ENCODE measurements around the gene AQP12A. TPM values are rescaled to one million over a fixed set of nuclear protein-coding genes. Genes with fewer than 3 reads are reported as not detected.

The AQP12A gene
- total RNA-seq, 1 experiment from 2014 or later: not detected

GRCh38 chr2:240687741-240688552, 3.7 kb upstream of the AQP12A start:
- TF ChIP-seq TCF7L2 (IDR thresholded peaks at IDR 0.05; ENCODE audit: borderline replicate concordance, extremely low read depth, insufficient read depth, insufficient read length) (no peak), ZNF274 (IDR thresholded peaks at IDR 0.05; ENCODE audit: low read depth, low read length) (no peak), POLR2A (IDR thresholded peaks at IDR 0.05; ENCODE audit: borderline replicate concordance, extremely low read depth, insufficient read depth, insufficient read length) (no peak)
- RAD21 ChIA-PET (ENCODE audit: low non-redundant PET in 1 of 2, low total read pairs in 2 of 2, uncharacterized antibody in 2 of 2, unreplicated experiment in 2 of 2): no interaction called here
- no TSS peak for BruUV-seq (replicated peaks)
- Histone ChIP-seq H3K79me2 (ENCODE audit: insufficient read depth, low read length) (no peaks in the 10 kb centered on the region), H3K27me3 (ENCODE audit: insufficient read depth, low read length) (no peaks in the 10 kb centered on the region), H3K4me2 (ENCODE audit: low read length) (no peak overlapping the region), H2AFZ (ENCODE audit: low read depth, low read length, poor library complexity, severe bottlenecking) (no peak overlapping the region), H3K4me3 (replicated peaks in 1 of 2; ENCODE audit: low read depth in 1 of 2, low read length in 2 of 2) (no peak overlapping the region), H3K4me1 (ENCODE audit: control insufficient read depth in 1 of 2, insufficient read depth in 2 of 2, low read length in 2 of 2) (no peaks in the 10 kb centered on the region), H3K9me3 (ENCODE audit: control insufficient read depth in 1 of 2, insufficient read depth in 1 of 2, low read depth in 1 of 2, low read length in 2 of 2) (no peaks in the 10 kb centered on the region), H3K36me3 (ENCODE audit: control insufficient read depth in 1 of 2, insufficient read depth in 2 of 2, low read length in 2 of 2) (no peaks in the 10 kb centered on the region), H3K9me2 (ENCODE audit: insufficient read depth) (no peaks in the 10 kb centered on the region), H4K20me1 (ENCODE audit: insufficient read depth) (no peaks in the 10 kb centered on the region), H3K27ac (ENCODE audit: low read depth, low read length) (no peak overlapping the region), H3K9ac (ENCODE audit: low read length) (no peak overlapping the region)
- DNase-seq (ENCODE audit: low read depth, low spot score): no peak
- POLR2A ChIA-PET: no interaction called here
- intact Hi-C loops (cut with micrococcal nuclease): no loop called here
- CTCF ChIA-PET: no interaction called here
- ATAC-seq: no peak

DNA sequence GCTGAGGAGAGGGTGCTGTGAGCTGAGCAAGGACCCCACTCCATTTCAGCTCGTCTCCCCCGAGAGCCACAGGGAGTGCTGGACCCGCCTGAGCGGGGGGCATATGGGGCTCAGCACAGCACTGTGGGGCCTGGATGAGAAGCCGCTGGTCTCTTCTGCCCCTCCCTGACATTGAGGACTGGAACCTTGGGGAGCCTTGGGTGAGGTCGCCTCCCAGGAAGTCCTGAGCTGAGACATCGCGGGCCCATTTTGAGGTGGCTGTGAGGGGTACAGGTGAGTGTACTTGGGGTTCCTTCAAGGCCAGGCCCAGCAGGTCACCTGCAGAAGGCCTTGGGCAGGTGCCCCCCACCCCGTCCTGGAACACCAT, 3.1 kb upstream of the AQP12A start:
- Histone ChIP-seq H3K4me1 (ENCODE audit: control insufficient read depth in 1 of 2, insufficient read depth in 2 of 2, low read length in 2 of 2) (no peaks in the 10 kb centered on the region), H3K4me2 (ENCODE audit: low read length) (no peak overlapping the region), H3K9me2 (ENCODE audit: insufficient read depth) (no peaks in the 10 kb centered on the region), H4K20me1 (ENCODE audit: insufficient read depth) (no peaks in the 10 kb centered on the region), H3K9ac (ENCODE audit: low read length) (no peak overlapping the region), H3K9me3 (ENCODE audit: control insufficient read depth in 1 of 2, insufficient read depth in 1 of 2, low read depth in 1 of 2, low read length in 2 of 2) (no peaks in the 10 kb centered on the region), H2AFZ (ENCODE audit: low read depth, low read length, poor library complexity, severe bottlenecking) (no peak overlapping the region), H3K79me2 (ENCODE audit: insufficient read depth, low read length) (no peaks in the 10 kb centered on the region), H3K27ac (ENCODE audit: low read depth, low read length) (no peak overlapping the region), H3K36me3 (ENCODE audit: control insufficient read depth in 1 of 2, insufficient read depth in 2 of 2, low read length in 2 of 2) (no peaks in the 10 kb centered on the region), H3K27me3 (ENCODE audit: insufficient read depth, low read length) (no peaks in the 10 kb centered on the region), H3K4me3 (replicated peaks in 1 of 2; ENCODE audit: low read depth in 1 of 2, low read length in 2 of 2) (no peak overlapping the region)
- RAD21 ChIA-PET (ENCODE audit: low non-redundant PET in 1 of 2, low total read pairs in 2 of 2, uncharacterized antibody in 2 of 2, unreplicated experiment in 2 of 2): no interaction called here
- BruUV-seq (replicated peaks): no TSS peak
- DNase-seq (ENCODE audit: low read depth, low spot score): no peak
- no peak for TF ChIP-seq TCF7L2 (IDR thresholded peaks at IDR 0.05; ENCODE audit: borderline replicate concordance, extremely low read depth, insufficient read depth, insufficient read length)
- no peak for ATAC-seq
- CTCF ChIA-PET: no interaction called here
- POLR2A ChIA-PET: no interaction called here
- intact Hi-C loops (cut with micrococcal nuclease): no loop called here

Data from HCT116 (cell line).